ENCODE results near the gene DCST1.

DNA sequence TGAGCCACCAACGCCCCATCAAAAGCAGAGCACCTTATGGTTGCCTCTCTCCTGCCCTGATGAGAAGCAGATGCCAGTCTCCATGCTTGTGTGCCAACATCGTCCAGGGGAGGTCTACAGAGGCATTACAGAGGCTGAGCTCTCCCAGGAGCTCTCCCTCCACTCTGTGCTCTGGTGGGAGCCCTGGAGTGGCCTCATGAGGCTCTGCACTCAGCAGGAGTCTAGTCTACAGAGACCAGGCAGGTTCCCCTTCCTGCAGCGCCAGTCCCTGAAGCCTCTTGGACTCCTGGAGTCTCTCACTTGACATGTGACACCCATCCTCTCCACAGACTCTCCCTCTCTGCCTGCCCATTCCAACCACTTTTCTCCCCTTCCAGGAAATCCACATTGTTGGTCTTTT, 3.4 kb downstream of the DCST1 start:
- TF ChIP-seq SIN3A (IDR thresholded peaks at IDR 0.05; ENCODE audit: borderline replicate concordance, insufficient read depth, low read length): no peak
- TF ChIP-seq FOXP2 (optimal IDR thresholded peaks at IDR 0.05; ENCODE audit: borderline replicate concordance, extremely low read depth, extremely low read length, insufficient read depth): no peak
- TF ChIP-seq POLR2AphosphoS5 (IDR thresholded peaks at IDR 0.05; ENCODE audit: low read depth, low read length): no peak
- TF ChIP-seq, protein P1, sequence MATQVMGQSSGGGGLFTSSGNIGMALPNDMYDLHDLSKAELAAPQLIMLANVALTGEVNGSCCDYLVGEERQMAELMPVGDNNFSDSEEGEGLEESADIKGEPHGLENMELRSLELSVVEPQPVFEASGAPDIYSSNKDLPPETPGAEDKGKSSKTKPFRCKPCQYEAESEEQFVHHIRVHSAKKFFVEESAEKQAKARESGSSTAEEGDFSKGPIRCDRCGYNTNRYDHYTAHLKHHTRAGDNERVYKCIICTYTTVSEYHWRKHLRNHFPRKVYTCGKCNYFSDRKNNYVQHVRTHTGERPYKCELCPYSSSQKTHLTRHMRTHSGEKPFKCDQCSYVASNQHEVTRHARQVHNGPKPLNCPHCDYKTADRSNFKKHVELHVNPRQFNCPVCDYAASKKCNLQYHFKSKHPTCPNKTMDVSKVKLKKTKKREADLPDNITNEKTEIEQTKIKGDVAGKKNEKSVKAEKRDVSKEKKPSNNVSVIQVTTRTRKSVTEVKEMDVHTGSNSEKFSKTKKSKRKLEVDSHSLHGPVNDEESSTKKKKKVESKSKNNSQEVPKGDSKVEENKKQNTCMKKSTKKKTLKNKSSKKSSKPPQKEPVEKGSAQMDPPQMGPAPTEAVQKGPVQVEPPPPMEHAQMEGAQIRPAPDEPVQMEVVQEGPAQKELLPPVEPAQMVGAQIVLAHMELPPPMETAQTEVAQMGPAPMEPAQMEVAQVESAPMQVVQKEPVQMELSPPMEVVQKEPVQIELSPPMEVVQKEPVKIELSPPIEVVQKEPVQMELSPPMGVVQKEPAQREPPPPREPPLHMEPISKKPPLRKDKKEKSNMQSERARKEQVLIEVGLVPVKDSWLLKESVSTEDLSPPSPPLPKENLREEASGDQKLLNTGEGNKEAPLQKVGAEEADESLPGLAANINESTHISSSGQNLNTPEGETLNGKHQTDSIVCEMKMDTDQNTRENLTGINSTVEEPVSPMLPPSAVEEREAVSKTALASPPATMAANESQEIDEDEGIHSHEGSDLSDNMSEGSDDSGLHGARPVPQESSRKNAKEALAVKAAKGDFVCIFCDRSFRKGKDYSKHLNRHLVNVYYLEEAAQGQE (IDR thresholded peaks at IDR 0.05; ENCODE audit: insufficient read depth in 1 of 2, low read depth in 2 of 2, low read length in 2 of 2): no peak
- TF ChIP-seq TAF1 (IDR thresholded peaks at IDR 0.05; ENCODE audit: borderline replicate concordance, insufficient read depth, low read length): no peak

All from PFSK-1 (cell line).